ENCODE measurements around the gene EMD.
"Not testable (repeated sequence)": the region's sequence is repeated elsewhere in the genome, so short reads cannot be mapped to it uniquely, and the experiment has no call there.

The EMD gene

DNA sequence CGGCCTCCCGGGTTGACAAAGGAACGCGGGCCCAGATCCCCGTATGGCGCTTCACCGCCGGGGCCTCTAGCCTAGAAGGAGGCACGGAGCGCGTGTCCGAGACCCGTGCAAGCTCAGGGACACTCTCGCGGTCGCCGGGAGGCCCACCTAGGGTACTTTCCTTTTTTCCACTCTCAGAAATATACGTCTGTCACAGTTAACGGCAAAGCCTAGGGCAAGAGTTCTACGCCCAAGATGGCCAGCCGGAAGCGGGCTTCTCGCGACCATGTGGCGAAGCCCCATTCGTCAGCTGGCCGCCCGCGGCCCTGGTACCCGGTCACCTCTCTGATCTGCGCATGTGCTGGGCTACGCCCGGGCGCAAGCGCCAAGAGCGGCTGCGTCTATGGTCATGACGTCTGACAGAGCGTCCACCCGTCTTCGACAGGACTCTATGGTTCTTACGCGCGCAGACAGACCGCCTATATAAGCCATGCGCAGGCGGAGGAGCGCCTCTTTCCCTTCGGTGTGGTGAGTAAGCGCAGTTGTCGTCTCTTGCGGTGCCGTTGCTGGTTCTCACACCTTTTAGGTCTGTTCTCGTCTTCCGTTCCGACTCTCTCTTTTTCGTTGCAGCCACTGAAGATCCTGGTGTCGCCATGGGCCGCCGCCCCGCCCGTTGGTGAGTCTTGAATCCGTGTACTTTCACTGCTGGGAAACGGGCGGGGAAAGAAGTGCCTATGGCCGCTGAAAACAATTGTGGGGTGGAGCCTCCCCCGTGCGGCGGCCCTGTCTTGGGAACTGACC, 19.0 kb downstream of the EMD start, which contains the start of gene RPL10:
Gene RPL10 (plus strand): TSS at position 490 of the 780 bp plus-strand sequence. CDS start 143 bp downstream, at position 633.
- DNase-seq, result peak; percentile 92

DNA sequence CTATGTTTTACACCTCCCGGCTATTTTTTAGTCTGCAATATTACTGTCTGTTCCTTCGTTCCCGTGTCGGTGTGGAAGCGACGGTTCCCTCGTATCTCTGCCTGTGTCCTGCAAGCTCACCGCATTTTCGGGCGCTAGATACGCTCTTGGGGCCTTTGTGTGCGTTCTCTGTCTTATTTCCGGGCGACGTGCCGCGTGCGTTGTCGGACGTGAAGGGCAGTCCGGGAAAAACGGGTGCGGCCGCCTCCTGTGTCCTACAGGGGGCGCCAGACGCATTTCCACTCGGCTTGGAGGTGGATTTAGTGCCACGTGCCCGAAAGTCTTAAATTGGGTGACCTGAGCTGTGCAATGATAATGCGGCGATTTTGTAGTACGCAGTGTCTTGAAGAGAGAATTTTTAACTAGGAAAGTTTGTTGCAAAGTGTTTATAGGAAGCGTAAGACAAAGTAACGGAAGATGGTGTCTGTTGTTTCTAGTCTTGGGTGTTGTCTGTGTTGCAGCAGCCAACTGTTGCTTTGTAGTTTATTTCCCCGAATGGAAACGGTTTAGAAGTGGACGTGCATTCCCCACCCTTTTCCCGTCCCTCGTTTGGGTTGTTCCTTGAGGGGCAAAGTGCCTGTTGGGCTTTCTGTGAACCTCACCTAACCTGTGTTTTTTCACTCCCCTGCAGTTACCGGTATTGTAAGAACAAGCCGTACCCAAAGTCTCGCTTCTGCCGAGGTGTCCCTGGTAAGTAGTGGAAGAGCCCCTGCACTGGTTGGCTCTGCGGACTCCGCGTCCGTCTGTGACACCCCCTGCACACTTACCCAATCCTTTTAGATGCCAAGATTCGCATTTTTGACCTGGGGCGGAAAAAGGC, 19.8 kb downstream of the EMD start:
- DNase-seq, result peak; percentile 81

GRCh38 chrX:154399527-154400368, 20.7 kb downstream of the EMD start:
- peak; percentile 48 for DNase-seq

DNA sequence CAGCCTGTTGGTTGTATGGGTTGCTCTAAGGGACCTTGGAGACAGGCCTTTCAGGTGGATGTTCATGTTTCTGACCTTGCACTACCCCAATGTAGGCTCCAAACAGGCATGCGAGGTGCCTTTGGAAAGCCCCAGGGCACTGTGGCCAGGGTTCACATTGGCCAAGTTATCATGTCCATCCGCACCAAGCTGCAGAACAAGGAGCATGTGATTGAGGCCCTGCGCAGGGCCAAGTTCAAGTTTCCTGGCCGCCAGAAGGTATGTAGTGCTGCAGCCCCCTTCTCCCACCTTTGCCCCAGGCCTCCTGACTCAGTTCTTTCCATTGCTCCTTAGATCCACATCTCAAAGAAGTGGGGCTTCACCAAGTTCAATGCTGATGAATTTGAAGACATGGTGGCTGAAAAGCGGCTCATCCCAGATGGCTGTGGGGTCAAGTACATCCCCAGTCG, 21.3 kb downstream of the EMD start:
- DNase-seq, result not testable (repeated sequence)

- DNase-seq, result peak; percentile 52
Measured at GRCh38 chrX:154401045-154401799, 22.1 kb downstream of the EMD start.

DNA sequence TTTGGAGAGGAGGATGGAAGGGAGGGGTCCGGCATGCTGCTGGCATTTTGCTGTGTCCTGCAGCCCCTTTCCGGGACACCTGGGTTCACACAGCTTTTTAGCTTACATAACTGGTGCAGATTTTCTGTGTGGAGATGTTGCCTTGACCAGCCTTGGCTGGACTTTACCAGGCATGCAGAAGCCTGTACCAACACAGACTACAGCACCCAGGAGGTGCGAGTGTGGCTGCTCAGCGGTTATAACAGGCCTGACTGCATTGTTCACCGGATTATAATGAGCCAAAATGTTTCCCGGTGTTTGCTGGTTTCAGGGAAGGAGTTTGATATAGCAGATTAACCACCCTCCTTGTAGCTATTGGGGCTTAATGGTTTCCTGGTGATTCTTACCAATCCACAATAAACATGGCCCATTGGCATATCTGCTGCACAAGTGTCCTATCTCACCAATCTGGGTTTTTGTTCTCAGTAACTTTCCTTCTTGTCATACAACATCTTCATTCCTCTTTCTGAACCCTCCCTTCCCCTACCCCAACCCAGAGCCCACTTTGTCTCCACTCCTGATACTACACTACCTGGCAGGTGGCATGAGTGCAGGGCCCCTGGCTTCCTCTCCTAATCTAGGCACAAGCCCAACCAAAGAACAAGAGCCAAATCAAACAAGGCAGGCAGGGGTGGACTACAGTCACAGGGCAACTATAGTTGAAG, 23.0 kb downstream of the EMD start:
- DNase-seq, result peak; percentile 34

DNA sequence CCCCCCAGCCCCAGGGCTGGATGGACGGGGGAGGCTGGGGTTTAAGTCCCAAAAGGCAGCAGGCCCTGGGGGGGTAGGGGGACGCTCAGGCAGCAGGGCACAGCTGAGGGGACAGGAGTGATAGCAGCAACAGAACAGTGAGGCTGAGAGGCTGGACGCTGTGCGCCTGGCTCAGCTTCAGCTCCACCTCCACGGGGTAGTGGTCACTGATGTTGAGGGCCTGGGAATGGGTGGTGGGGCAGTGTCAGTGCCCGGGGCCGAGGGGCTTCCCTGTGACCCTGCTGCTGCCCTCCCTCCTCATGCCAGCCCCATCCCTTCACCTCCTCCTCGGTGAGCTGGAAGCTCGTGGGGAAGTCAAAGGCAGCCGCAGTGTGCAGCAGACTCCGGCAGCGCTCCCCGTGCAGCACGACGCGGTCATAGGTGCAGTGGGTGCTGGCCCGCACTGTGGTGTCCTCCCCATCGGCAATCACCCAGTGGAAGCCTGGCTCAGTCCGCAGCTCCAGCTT, 23.6 kb downstream of the EMD start:
- DNase-seq, result peak; percentile 27

DNA sequence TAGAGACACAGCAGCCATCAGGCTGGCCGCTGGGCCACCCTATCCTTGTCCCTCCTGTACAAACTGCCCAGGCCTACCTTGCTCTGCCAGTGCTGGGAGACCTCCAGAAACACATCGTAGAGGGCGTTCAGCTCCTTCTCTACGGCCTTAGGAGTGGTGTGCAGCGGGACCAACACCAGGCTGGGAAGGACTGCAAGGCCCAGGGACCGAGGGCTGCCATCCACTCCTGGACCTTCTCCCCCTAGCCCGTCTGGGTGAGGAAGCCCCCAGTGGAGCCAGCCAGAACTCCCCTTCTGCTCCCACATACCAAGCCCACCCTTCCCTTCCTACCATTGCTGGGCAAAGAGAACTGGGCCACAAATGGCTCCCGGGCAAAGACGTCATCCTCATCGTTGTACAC, 24.1 kb downstream of the EMD start:
- DNase-seq, result no peak

DNA sequence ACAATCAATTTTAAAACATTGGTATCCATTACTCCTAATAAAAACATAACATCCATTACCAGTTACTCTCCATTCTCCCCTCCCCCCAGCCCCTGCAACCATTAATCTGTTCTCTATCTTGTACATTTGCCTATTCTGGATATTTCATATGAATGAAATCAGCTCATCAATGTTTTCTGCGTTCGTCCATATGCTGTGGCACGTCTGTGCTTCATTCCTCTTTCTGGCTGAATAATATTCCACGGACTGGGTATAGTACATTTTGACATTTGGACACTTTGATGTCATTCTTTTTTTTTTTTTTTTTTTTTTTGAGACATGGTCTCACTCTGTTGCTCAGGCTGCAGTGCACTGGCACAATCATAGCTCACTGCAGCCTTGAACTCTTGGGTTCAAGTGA, 24.8 kb downstream of the EMD start:
- DNase-seq, result no peak

- DNase-seq, result no peak
Measured at GRCh38 chrX:154404625-154405192, 25.6 kb downstream of the EMD start.

GRCh38 chrX:154408659-154409221, 29.6 kb downstream of the EMD start:
- no peak for DNase-seq

DNA sequence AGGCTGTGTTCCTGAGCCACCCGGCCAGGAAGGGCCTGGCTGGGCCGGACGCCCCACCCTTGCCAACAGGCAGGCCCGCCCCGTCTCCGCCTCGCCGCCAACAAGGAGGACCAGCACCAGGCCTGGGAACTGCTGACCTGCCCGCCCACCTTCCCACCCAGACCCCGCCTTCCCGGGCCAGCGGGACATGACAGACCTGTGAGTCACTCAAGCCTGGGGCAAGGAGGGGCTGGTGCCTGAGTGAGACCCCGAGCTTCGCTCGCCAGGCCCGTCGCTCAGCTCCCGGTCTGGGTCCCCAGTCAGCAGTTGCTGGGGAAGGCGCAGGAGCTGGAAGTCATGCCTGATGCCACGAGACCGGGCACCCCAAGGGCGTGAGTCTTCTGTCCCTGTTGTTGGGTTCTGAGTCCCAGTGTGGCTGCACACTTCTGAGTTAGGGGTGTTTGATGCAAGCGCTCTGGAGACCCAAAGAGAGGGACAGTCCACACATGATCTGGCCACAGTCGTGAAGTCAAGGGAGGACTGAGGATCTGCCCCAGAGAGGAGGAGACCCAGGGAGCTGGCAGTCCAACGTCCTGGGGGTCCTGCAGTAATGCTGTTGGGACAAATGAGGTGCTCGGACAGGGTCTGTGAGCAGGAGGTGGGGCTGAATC, 30.3 kb downstream of the EMD start, which contains the start of gene DNASE1L1:
Gene DNASE1L1 (minus strand): TSS at position 33 of the 650 bp plus-strand sequence. CDS start 3,686 bp downstream, outside the sequence.
- no peak for DNase-seq

GRCh38 chrX:154411981-154412340, 32.9 kb downstream of the EMD start:
- DNase-seq, result peak; percentile 78

DNA sequence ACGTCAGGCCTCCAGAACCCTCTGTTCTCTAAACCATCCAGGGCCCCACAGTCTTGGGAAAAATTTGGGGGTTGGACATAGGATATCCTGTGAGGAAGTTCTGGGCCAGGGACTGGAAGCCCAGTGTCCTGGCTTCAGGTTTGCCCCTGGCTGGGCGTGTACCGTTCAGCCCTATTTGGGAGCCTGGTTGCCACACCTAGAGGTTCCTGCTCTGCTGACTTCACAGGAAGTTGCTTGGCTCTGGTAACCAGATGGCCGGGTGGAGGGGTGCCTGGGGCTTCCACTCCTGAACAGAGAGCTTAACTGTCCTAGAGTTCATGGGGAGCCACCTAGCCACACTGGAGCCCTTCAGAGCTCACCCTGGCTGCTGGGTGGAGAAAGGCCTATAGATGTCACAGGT, 33.4 kb downstream of the EMD start:
- peak; percentile 50 for DNase-seq

- DNase-seq, result no peak
Measured at GRCh38 chrX:154413142-154413541, 34.0 kb downstream of the EMD start.

DNA sequence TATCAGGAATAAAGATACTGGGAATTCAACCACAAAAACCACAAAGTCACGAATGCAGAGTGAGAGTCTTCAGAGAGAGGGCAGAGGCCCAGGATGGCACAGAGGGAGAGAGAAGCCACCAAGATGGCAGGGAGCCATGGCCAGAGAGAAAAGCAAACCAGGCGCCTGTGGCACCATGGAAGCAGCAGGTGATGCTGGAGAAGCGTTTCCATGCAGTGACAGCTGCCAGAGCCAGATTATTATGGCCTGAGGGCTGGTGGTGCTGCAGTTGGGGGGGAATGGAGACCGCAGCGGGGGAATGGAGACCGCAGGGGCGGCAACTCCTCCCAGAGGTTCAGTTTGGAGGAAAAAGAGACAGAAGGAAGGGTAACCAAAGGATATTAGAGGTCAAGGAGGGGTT, 38.1 kb downstream of the EMD start:
- no peak for DNase-seq

- DNase-seq, result no peak
Measured at GRCh38 chrX:154419189-154419588, 40.1 kb downstream of the EMD start.

GRCh38 chrX:154419688-154420401, 40.8 kb downstream of the EMD start:
- DNase-seq, result no peak

DNA sequence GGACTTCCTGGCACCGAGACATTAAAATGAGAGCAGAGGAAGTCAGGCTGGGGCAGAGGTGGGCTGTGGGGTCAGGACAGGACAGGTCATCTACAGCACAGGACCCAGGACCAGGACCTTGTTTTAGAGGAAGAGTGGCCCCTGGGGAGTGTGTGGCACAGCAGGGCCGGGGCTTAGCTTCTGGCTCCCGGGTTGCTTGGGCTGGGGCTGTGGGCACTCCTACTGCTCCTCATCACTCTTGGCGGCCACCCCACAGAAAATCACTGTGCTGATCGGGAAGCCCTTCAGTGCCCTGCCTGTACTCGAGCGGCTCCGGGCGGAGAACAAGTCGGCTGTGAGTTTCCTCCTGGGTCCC, 41.3 kb downstream of the EMD start:
- DNase-seq, result no peak

Measured in stimulated activated CD4-positive, alpha-beta T cell treated with anti-CD3 and anti-CD28 coated beads, Interleukin-15, amount 100 ng/mL, for 24 hours (primary cell).